LNCaP clone FGC (cell line): ENCODE measurements around the gene GRIA3.

Experiments used
- DNase-seq: peaks from one replicate; pipeline ENCODE4 v3.0.0-alpha.2; 2011; ENCODE audit warnings: low read depth
- H3K4me3 ChIP-seq: 2 replicates; pipeline ENCODE4 v1.5.1; 2011; ENCODE audit warnings: mild to moderate bottlenecking, low read depth, low read length, control low read depth
- TF ChIP-seq, protein P1 (sequence below): IDR thresholded peaks from 2 replicates; pipeline ENCODE4 v1.5.1; 2012; ENCODE audit warnings: mild to moderate bottlenecking; ENCODE audit not compliant: control insufficient read depth, insufficient read depth; ENCODE audit errors: extremely low read depth

GRIA3 gene

GRCh38 chrX:123331349-123331748 lies 147.3 kb downstream of the GRIA3 start:
- TF ChIP-seq, protein P1, sequence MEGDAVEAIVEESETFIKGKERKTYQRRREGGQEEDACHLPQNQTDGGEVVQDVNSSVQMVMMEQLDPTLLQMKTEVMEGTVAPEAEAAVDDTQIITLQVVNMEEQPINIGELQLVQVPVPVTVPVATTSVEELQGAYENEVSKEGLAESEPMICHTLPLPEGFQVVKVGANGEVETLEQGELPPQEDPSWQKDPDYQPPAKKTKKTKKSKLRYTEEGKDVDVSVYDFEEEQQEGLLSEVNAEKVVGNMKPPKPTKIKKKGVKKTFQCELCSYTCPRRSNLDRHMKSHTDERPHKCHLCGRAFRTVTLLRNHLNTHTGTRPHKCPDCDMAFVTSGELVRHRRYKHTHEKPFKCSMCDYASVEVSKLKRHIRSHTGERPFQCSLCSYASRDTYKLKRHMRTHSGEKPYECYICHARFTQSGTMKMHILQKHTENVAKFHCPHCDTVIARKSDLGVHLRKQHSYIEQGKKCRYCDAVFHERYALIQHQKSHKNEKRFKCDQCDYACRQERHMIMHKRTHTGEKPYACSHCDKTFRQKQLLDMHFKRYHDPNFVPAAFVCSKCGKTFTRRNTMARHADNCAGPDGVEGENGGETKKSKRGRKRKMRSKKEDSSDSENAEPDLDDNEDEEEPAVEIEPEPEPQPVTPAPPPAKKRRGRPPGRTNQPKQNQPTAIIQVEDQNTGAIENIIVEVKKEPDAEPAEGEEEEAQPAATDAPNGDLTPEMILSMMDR: no peak
- no peak for DNase-seq

GRCh38 chrX:123331859-123332258 lies 147.8 kb downstream of the GRIA3 start:
- DNase-seq: no peak
- TF ChIP-seq, protein P1: no peak
- no peak overlapping the region for H3K4me3 ChIP-seq

More at GRCh38 chrX:123331349-123331748, 147.3 kb downstream of the GRIA3 start:
- no peak overlapping the region for H3K4me3 ChIP-seq

- DNase-seq: no peak
- TF ChIP-seq, protein P1: no peak
- H3K4me3 ChIP-seq: no peak overlapping the region
Measured at GRCh38 chrX:123336666-123337065, 152.6 kb downstream of the GRIA3 start.

DNA sequence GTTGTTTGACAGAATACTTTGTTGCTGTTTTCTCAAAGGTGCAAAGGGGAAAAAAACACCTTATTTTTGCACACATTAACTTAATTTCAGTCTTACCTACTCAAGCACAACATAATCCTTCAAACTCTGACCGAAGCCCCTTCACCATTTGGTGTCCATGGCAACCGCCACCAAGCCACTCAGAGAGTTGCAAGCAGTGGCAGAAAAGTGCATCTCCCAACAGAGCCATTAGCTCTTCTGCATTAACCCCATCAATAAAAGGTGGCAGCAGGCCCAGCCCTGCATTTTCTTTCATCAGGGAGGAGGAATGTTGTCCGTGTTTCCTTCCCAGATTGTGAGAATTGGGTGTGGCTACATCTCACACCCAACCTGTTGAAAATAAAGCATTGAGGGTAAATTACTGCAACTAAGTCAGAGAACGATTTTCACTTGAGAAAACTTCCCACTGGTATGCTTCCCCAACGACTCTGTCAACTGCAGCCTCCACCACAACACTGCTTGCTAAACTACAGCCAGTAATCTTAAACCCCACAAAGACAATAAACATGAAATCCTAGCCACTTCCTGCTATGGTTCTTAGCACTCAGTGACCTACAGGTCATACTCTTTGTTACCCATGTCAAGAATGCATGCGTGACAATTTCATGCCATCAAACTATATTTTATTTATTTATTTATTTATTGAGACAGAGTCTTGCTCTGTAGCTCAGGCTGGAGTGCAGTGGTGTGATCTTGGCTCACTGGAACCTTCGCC lies 154.0 kb downstream of the GRIA3 start:
- TF ChIP-seq, protein P1: no peak
- no peak for DNase-seq
- H3K4me3 ChIP-seq: no peak overlapping the region

- no peak for DNase-seq
Measured at GRCh38 chrX:123339221-123339905, 155.3 kb downstream of the GRIA3 start.

GRCh38 chrX:123340696-123341095 lies 156.6 kb downstream of the GRIA3 start:
- TF ChIP-seq, protein P1: no peak
- DNase-seq: no peak
- no peak overlapping the region for H3K4me3 ChIP-seq

More at GRCh38 chrX:123339221-123339905, 155.3 kb downstream of the GRIA3 start:
- TF ChIP-seq, protein P1: no peak
- H3K4me3 ChIP-seq: no peak overlapping the region
